Astrocyte (in vitro differentiated cells and primary cell): Measurements from ENCODE around the gene CDH13.

ENCODE experiments used
- CTCF ChIP-seq: IDR thresholded peaks from 2 replicates; pipeline ENCODE4 v1.5.1; 2011; ENCODE audit warnings: low read depth, mild to moderate bottlenecking, inconsistent platforms, low read length, moderate library complexity; ENCODE audit not compliant: insufficient read depth
- EZH2 ChIP-seq: IDR thresholded peaks from 2 replicates; pipeline ENCODE4 v1.6.1; 2012; ENCODE audit warnings: mild to moderate bottlenecking, low read length, inconsistent platforms; ENCODE audit not compliant: insufficient read depth

DNA sequence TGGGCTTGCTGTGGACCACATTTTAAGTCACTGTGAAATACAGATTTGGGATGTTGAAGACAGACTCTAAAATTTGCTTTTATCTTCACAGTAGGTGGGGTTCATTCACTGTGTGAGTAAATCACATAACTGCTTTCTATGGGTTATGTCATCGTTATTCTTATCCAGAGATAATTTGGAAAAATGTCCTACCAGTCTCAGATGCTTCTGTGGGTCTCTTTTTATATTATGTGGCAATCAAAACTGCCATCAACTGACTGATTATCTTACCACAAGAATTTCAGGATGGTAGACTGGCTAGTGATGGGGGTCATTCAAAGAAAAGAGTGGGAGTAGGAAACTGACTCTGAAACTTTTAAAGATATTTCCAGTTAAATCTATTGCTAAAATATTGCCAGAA, 1184.1 kb downstream of the CDH13 start:
- TF ChIP-seq CTCF (no peak), EZH2 (no peak)
